HG02970 (cell line): ENCODE results near the gene ENPP3.

Source experiments
- ATAC-seq: cut with Tn5 transposase; IDR thresholded peaks from one replicate; pipeline ENCODE4 v1.9.1; 2021; ENCODE audit warnings: mild to moderate bottlenecking, moderate library complexity, moderate number of reproducible peaks; ENCODE audit not compliant: unreplicated experiment, low FRiP score

Gene ENPP3

GRCh38 chr6:131636880-131637792, at the start of gene ENPP3:
ENPP3 (plus strand) TSS chr6:131637302; CDS start chr6:131637385, 83 bp downstream.
- no peak for ATAC-seq

- no peak for ATAC-seq
Observed at GRCh38 chr6:131587909-131588308, 49.2 kb upstream of the ENPP3 start.

- ATAC-seq, result no peak
Observed at GRCh38 chr6:131588643-131589042, 48.5 kb upstream of the ENPP3 start.

- ATAC-seq, result no peak
Observed at GRCh38 chr6:131592935-131593334, 44.2 kb upstream of the ENPP3 start.

- no peak for ATAC-seq
Observed at GRCh38 chr6:131594074-131594473, 43.0 kb upstream of the ENPP3 start.

GRCh38 chr6:131597446-131597845, 39.7 kb upstream of the ENPP3 start:
- no peak for ATAC-seq

- ATAC-seq, result no peak
Observed at GRCh38 chr6:131600716-131601115, 36.4 kb upstream of the ENPP3 start.

GRCh38 chr6:131602781-131603312, 34.3 kb upstream of the ENPP3 start:
- ATAC-seq, result no peak

- no peak for ATAC-seq
Observed at GRCh38 chr6:131613296-131613925, 23.7 kb upstream of the ENPP3 start.

- no peak for ATAC-seq
Observed at GRCh38 chr6:131615275-131615674, 21.8 kb upstream of the ENPP3 start.

GRCh38 chr6:131627724-131628682, 9.1 kb upstream of the ENPP3 start, which contains the start of gene MED23:
MED23 (minus strand) TSS chr6:131628242; CDS start chr6:131628049, 193 bp downstream.
- peak; percentile 98 for ATAC-seq

- no peak for ATAC-seq
Observed at GRCh38 chr6:131628726-131629125, 8.4 kb upstream of the ENPP3 start.

GRCh38 chr6:131629651-131630050, 7.5 kb upstream of the ENPP3 start:
- no peak for ATAC-seq

GRCh38 chr6:131631625-131632289, 5.3 kb upstream of the ENPP3 start:
- ATAC-seq, result no peak

- no peak for ATAC-seq
Observed at GRCh38 chr6:131635384-131636340, 1.4 kb upstream of the ENPP3 start.

- no peak for ATAC-seq
Observed at GRCh38 chr6:131638013-131638412, 911 bp downstream of the ENPP3 start.

GRCh38 chr6:131640100-131640499, 3.0 kb downstream of the ENPP3 start:
- no peak for ATAC-seq

- no peak for ATAC-seq
Observed at GRCh38 chr6:131640576-131640975, 3.5 kb downstream of the ENPP3 start.

- ATAC-seq, result no peak
Observed at GRCh38 chr6:131641554-131641953, 4.5 kb downstream of the ENPP3 start.
